GM08714 (cell line): ENCODE results near the gene NLRP13.
"Not testable (repeated sequence)": the region's sequence is repeated elsewhere in the genome, so short reads cannot be mapped to it uniquely, and the experiment has no call there.

ENCODE experiments used
- H3K4me3 ChIP-seq: fragments of 200-500 bp; sonication (Bioruptor generic); 2 replicates; pipeline ENCODE4 v1.5.1; 2014; ENCODE audit warnings: mild to moderate bottlenecking, low read length, inconsistent platforms
- ZNF274 ChIP-seq: IDR thresholded peaks from 2 replicates; pipeline ENCODE4 v1.6.1; 2012; ENCODE audit warnings: mild to moderate bottlenecking, low read depth, low read length

NLRP13 gene

GRCh38 chr19:55931936-55932386 lies at the start of gene NLRP13:
Gene NLRP13 (minus strand): TSS chr19:55932336. CDS start chr19:55932311, 25 bp downstream.
- TF ChIP-seq ZNF274 = no peak
- no peak within 1 kb of the TSS for H3K4me3 ChIP-seq

- no peak for TF ChIP-seq ZNF274
- no peak overlapping the region for H3K4me3 ChIP-seq
Observed at GRCh38 chr19:55980415-55980814, 48.3 kb upstream of the NLRP13 start.

DNA sequence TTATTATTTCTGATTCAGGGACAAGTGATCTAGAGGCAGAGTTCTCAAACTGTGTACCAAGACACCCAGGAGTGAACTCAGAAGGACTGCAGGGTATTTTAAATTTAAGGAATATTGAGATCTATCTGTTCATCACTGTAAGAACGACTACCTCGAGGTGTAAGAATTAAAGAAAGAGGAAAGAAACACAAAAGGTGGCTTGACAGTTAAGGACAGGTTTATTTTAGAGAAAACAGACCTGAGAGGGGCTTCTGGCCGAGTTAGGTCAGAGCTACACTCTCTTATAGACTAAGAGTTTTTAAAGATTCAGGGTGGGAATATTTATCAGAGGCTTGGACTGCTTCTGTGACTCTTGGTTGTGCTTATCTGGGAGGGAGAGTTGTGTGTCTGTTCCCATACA lies 41.8 kb upstream of the NLRP13 start:
- H3K4me3 ChIP-seq = no peak overlapping the region
- TF ChIP-seq ZNF274 = no peak

- no peak for TF ChIP-seq ZNF274
- no peak overlapping the region for H3K4me3 ChIP-seq
Observed at GRCh38 chr19:55962186-55962585, 30.1 kb upstream of the NLRP13 start.

GRCh38 chr19:55959996-55960675 lies 28.0 kb upstream of the NLRP13 start:
- TF ChIP-seq ZNF274 = no peak
- no peak overlapping the region for H3K4me3 ChIP-seq

GRCh38 chr19:55958356-55958755 lies 26.2 kb upstream of the NLRP13 start:
- no peak overlapping the region for H3K4me3 ChIP-seq
- TF ChIP-seq ZNF274 = no peak

GRCh38 chr19:55956431-55956830 lies 24.3 kb upstream of the NLRP13 start:
- TF ChIP-seq ZNF274 = no peak

GRCh38 chr19:55950566-55950965 lies 18.4 kb upstream of the NLRP13 start:
- not testable (repeated sequence) for H3K4me3 ChIP-seq

More at GRCh38 chr19:55956431-55956830, 24.3 kb upstream of the NLRP13 start:
- no peak overlapping the region for H3K4me3 ChIP-seq

- H3K4me3 ChIP-seq = no peak within 1 kb of the TSS
- no peak for TF ChIP-seq ZNF274
Observed at GRCh38 chr19:55947532-55947931, 15.4 kb upstream of the NLRP13 start, which contains the start of gene NLRP8. Gene NLRP8 (plus strand): TSS chr19:55947832.

DNA sequence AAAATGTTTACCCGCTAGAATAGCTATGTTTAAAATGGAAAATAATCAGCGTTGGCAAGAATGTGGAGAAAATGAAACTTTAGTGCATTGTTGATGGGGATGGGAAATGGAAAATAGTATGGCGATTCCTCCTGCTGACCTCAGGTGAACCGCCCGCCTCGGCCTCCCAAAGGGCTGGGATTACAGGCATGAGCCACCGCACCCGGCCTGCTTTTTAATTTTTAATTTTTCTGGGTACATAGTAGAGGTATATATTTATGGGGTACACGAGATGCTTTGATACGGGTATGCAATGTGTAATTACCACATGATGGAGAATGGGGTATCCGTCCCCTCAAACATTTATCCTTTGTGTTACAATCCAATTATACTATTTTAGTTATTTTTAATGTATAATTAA lies 8.2 kb upstream of the NLRP13 start:
- H3K4me3 ChIP-seq = no peak overlapping the region
- no peak for TF ChIP-seq ZNF274

DNA sequence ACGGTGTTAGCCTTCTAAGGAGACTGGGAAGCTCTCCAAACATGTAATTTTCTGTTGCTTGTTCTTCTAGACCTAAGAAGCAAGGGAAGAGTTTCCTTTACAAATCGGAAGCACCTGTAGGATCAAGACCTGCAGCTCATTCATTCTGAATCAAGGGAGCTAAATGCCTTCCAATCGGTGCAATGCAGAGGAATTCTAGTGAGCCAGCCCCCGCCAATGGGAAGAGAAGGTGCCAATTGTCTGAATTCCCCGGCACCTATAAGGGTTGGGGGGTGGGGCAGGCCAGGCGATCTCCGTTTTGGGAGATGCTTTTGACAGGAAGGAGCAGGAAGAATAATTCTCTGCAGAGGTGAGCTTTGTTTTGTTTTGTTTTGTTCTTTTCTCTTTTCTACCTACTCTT lies 7.1 kb upstream of the NLRP13 start:
- no peak for TF ChIP-seq ZNF274
- H3K4me3 ChIP-seq = no peak overlapping the region

DNA sequence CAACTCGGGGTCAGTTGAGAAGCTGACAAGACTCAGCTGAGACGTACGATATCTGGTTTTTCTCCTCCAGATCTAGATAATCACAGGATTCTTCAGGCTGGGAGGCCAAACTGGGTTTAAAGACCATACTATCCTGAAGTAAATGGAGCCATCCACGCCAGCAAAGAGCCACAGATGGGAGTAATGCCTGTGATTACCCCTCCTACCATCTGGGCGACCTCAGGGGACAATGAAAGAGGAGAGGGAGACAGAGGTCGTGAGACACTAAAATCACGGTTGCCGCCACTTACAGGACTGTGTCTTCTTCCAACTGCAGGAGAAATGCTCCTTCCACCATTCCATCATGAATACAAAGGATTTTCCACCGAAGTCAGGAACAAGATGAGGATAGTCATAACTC lies 3.1 kb upstream of the NLRP13 start:
- no peak overlapping the region for H3K4me3 ChIP-seq
- TF ChIP-seq ZNF274 = no peak

DNA sequence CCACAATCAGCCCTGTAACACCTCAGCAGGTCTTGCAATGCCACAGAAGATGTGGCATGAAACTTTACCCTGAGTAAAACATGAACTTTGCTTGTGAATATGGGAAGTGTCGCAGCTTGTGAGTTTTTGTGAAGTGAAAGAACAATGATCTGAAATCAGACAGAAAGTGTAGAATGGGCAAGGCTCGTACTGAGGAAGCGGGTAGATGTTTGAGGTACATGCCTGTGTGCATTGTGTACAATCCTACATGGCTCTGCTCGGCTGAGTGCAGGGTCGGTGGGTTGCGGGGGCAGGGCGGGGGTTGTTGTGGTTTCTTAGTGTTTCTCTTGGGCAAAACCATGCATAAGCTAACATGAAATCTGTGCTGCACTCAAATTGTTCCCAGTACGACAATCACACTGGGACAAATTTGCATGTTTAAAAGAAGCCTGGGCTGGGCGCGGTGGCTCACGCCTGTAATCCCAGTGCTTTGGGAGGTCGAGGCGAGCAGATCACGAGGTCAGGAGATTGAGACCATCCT lies 1.1 kb downstream of the NLRP13 start:
- H3K4me3 ChIP-seq = no peak overlapping the region
- TF ChIP-seq ZNF274 = no peak

DNA sequence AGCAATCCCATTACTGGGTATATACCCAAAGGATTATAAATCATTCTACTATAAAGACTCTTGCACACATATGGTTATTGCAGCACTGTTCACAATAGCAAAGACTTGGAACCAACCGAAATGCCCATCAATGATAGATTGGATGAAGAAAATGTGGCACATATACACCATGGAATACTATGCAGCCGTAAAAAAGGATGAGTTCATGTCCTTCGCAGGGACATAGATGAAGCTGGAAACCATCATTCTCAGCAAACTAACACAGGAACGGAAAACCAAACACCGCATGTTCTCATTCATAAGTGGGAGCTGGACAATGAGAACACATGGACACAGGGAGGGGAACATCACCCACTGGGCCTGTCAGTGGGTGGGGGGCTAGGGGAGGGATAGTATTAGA lies 2.9 kb downstream of the NLRP13 start:
- not testable (repeated sequence) for H3K4me3 ChIP-seq

DNA sequence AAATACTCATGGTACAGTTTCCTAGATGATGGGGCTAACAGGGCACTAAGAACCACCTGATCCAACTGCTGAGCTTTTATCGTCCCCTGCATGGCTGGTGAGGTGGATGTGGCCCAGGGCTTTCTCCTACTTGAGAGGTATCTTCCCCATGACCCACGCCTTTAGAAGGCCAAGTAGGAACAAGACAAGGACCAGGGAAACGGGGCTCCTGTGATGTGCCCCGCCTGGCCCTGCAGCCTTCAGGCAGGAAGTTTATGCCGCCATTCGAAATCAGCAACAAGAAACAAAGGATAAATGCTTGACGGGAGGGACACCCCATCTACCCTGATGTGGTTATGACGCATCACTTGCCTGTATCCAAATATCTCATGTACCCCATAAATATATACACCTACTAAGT lies 4.1 kb downstream of the NLRP13 start:
- no peak for TF ChIP-seq ZNF274
- H3K4me3 ChIP-seq = no peak overlapping the region

DNA sequence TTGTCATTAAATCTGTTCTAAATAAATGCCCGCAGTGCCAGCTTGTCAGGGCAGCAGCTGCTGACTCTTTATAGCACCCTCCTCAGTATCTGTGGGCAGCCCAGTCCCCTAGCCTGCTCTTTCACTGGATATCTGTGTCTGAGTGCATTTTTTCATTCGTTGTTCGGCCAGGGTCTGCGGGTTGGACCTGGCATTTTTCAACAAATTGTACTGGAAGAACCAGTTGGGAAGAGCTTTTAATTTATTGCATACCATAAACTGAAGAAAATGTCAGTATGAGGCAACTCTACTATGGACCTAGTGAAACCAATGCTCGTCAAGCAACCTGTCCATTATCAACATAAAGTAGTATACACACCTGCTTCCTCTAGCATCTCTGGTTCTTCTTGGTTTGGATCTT lies 8.6 kb downstream of the NLRP13 start:
- H3K4me3 ChIP-seq = no peak overlapping the region
- no peak for TF ChIP-seq ZNF274
